Gastroesophageal sphincter (tissue), 3 donors: Measurements from ENCODE around the gene PCNX3.

Experiments
- EP300 ChIP-seq: sonication (generic); formaldehyde crosslinking; IDR thresholded peaks from one replicate; pipeline ENCODE4 v1.6.1; 2017; ENCODE audit warnings: antibody characterized with exemption, mild to moderate bottlenecking
- POLR2A ChIP-seq, 2 donors: fragments of 450-650 bp; IDR thresholded peaks; one replicate each; pipeline ENCODE4 v1.6.1; 2017; ENCODE audit warnings: antibody characterized with exemption in 2 of 2, mild to moderate bottlenecking in 2 of 2, moderate library complexity in 1 of 2
- POLR2AphosphoS5 ChIP-seq: sonication (generic); formaldehyde crosslinking; IDR thresholded peaks from one replicate; pipeline ENCODE4 v1.6.1; 2017; ENCODE audit warnings: antibody characterized with exemption
- TF ChIP-seq, protein P1 (sequence below), 4 experiments: fragments of 200-600 bp in 2 of 4; fragments of 450-650 bp in 2 of 4; sonication (generic) in 1 of 4; IDR thresholded peaks; one replicate each; pipeline ENCODE4 v1.5.1; 2017 to 2019; ENCODE audit warnings: antibody characterized with exemption in 4 of 4, mild to moderate bottlenecking in 2 of 4, moderate library complexity in 2 of 4

DNA sequence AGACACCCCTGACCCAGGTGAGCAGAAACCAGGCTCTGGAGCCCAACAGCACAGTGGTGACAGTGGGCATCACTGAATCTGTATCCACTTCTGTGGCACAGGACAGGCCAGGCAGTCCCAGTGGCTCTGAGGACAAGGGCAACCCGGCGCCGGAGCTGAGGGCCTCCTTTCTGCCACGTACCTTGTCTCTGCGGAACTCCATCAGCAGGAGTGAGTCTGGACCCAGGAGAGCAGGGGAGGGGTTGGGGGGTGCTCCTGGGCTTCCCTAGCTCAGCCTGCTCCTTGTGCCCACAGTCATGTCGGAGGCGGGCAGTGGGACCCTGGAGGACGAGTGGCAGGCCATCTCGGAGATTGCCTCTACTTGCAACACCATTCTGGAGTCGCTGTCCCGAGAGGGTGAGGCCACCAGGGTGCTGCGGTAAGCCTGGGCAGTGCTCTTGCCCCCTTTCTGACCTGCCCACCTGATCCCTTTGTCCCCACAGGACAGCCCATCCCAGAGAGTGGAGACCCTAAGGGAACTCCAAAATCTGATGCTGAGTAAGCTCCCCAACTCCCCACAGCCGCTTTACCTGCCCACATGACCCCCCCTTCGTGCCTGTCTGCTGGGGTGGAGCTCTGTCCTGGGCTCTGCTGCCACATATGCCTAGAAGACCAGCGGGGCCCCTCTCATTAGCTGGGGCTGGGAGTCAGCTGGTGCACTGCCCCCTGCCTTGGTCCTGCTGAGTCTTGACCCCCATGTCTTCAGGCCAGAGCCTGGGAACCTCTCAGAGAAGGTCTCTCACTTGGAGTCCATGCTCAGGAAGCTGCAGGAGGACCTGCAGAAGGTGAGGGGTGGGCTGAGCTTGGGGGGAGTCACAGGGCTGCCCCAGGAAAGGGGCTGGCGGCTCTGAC is 34.3 kb downstream of the PCNX3 start:
- TF ChIP-seq POLR2A (IDR thresholded peaks at IDR 0.05) (no peak), EP300 (no peak), POLR2AphosphoS5 (no peak)
- TF ChIP-seq, protein P1, sequence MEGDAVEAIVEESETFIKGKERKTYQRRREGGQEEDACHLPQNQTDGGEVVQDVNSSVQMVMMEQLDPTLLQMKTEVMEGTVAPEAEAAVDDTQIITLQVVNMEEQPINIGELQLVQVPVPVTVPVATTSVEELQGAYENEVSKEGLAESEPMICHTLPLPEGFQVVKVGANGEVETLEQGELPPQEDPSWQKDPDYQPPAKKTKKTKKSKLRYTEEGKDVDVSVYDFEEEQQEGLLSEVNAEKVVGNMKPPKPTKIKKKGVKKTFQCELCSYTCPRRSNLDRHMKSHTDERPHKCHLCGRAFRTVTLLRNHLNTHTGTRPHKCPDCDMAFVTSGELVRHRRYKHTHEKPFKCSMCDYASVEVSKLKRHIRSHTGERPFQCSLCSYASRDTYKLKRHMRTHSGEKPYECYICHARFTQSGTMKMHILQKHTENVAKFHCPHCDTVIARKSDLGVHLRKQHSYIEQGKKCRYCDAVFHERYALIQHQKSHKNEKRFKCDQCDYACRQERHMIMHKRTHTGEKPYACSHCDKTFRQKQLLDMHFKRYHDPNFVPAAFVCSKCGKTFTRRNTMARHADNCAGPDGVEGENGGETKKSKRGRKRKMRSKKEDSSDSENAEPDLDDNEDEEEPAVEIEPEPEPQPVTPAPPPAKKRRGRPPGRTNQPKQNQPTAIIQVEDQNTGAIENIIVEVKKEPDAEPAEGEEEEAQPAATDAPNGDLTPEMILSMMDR (IDR thresholded peaks at IDR 0.05), result no peak
